Colonic mucosa (tissue), 4 donors: ENCODE measurements around the gene RCAN1. TPM values are rescaled to one million over a fixed set of nuclear protein-coding genes. Genes with fewer than 3 reads are reported as not detected.
"Not testable (repeated sequence)": the region's sequence is repeated elsewhere in the genome, so short reads cannot be mapped to it uniquely, and the experiment has no call there.

ENCODE experiments used
- DNase-seq: peaks from one replicate; pipeline ENCODE4 v3.0.0-alpha.2; 2020
- H3K27ac ChIP-seq: fragments of 200-600 bp; one replicate; pipeline ENCODE4 v1.8.0; 2021
- H3K27me3 ChIP-seq: fragments of 200-600 bp; one replicate; pipeline ENCODE4 v1.8.0; 2021
- H3K36me3 ChIP-seq: fragments of 200-600 bp; one replicate; pipeline ENCODE4 v1.8.0; 2021
- H3K4me1 ChIP-seq: fragments of 200-600 bp; one replicate; pipeline ENCODE4 v1.8.0; 2021; ENCODE audit warnings: mild to moderate bottlenecking
- H3K4me3 ChIP-seq: fragments of 200-600 bp; one replicate; pipeline ENCODE4 v1.8.0; 2021
- H3K9ac ChIP-seq, 2 donors: one replicate each; pipeline ENCODE4 v1.7.0; 2013; ENCODE audit warnings: control low read depth in 2 of 2, low read depth in 2 of 2, low read length in 2 of 2
- H3K9me3 ChIP-seq: fragments of 200-600 bp; one replicate; pipeline ENCODE4 v1.8.0; 2021
- CTCF ChIP-seq: fragments of 200-600 bp; IDR thresholded peaks from one replicate; pipeline ENCODE4 v1.8.0; 2022; ENCODE audit warnings: antibody characterized with exemption, mild to moderate bottlenecking
- intact Hi-C: fragments of 100-400 bp; cut with DNase I; formaldehyde crosslinking; loops from one replicate; pipeline ENCODE4 v1.14.1; 2022
- total RNA-seq, 2 donors: library from RNA; stranded (reverse); fragmentation: NEBNext Ultra II Directional in 1 of 2; extraction: Animal tissue kit (Norgen Biotek cat#: 25700) in 1 of 2; gene quantifications; one replicate each; pipeline ENCODE4 v1.2.1, GENCODE V29; 2021
- donor health status: healthy.
- donor health status: DM: no; HTN: no; CAD: no.
- donor health status: DM: no; HTN: no; CAD: no.

RCAN1 gene
- total RNA-seq, 2 donors from 2014 or later = 38.0 to 68.7 TPM

- no peak for TF ChIP-seq CTCF
- peaks cover 5% of the 10 kb centered on the region for H3K4me1 ChIP-seq
- DNase-seq = no peak
- no peaks in the 10 kb centered on the region for H3K27me3 ChIP-seq
- H3K4me3 ChIP-seq = no peak overlapping the region
- no peaks in the 10 kb centered on the region for H3K9me3 ChIP-seq
- H3K36me3 ChIP-seq = no peaks in the 10 kb centered on the region
- no peak overlapping the region for H3K27ac ChIP-seq
- intact Hi-C loops = no loop called here
- H3K9ac ChIP-seq = no peak overlapping the region
Observed at GRCh38 chr21:34571994-34572393, 42.9 kb downstream of the RCAN1 start.

- intact Hi-C loops = no loop called here
- H3K27me3 ChIP-seq = no peaks in the 10 kb centered on the region
- H3K9me3 ChIP-seq = no peaks in the 10 kb centered on the region
- peaks cover 5% of the 10 kb centered on the region for H3K4me1 ChIP-seq
- H3K27ac ChIP-seq = peak overlapping the region; percentile 81
- TF ChIP-seq CTCF = no peak
- no peaks in the 10 kb centered on the region for H3K36me3 ChIP-seq
- no peak for DNase-seq
- H3K4me3 ChIP-seq = no peak overlapping the region
- no peak overlapping the region for H3K9ac ChIP-seq
Observed at GRCh38 chr21:34570313-34570712, 44.6 kb downstream of the RCAN1 start.

GRCh38 chr21:34569381-34569979 is 45.4 kb downstream of the RCAN1 start:
- no peak for TF ChIP-seq CTCF
- no peak overlapping the region for H3K4me3 ChIP-seq
- no peaks in the 10 kb centered on the region for H3K36me3 ChIP-seq
- no peaks in the 10 kb centered on the region for H3K9me3 ChIP-seq
- no peak for DNase-seq
- peak overlapping the region; percentile 81 for H3K27ac ChIP-seq
- no peaks in the 10 kb centered on the region for H3K27me3 ChIP-seq
- intact Hi-C loops = no loop called here
- H3K4me1 ChIP-seq = peaks cover 5% of the 10 kb centered on the region
- no peak overlapping the region for H3K9ac ChIP-seq

- H3K4me1 ChIP-seq, H3K9me3 ChIP-seq, H3K4me3 ChIP-seq, H3K27me3 ChIP-seq, DNase-seq, H3K9ac ChIP-seq, intact Hi-C loops, H3K36me3 ChIP-seq: not testable (repeated sequence)
- H3K27ac ChIP-seq = peak overlapping the region; percentile 81
Observed at GRCh38 chr21:34568801-34569200, 46.1 kb downstream of the RCAN1 start.

DNA sequence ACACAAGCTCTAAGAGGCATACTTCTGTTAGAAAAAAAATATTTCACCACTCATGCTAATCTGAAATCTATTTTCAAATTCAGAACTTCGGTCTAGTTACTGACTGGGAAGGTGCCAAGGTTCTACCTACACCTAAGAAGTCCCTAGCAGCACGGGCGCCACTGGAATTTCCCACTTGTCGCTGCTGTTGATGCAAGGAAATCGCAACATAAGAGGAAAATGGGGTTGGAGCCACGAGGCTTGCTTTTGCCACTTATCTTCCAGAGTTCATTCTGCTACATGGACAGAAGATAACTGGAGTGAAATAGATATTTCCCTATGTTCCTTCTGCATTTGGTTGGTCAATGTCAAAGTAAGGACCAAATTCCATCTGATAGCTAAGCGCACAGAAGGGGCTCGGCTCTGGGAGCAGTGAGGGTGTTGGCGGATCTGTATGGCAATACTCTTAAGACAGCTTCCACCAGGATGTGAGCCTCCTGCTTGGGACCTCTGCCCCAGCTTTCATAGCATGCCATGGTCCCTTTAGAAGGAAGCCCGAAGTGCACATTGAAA is 47.2 kb downstream of the RCAN1 start:
- Histone ChIP-seq H3K4me3 (no peak overlapping the region), H3K9me3 (no peaks in the 10 kb centered on the region), H3K27ac (no peak overlapping the region), H3K36me3 (no peaks in the 10 kb centered on the region), H3K27me3 (no peaks in the 10 kb centered on the region), H3K9ac (no peak overlapping the region), H3K4me1 (peaks cover 5% of the 10 kb centered on the region)
- intact Hi-C loops = no loop called here
- no peak for DNase-seq
- no peak for TF ChIP-seq CTCF

DNA sequence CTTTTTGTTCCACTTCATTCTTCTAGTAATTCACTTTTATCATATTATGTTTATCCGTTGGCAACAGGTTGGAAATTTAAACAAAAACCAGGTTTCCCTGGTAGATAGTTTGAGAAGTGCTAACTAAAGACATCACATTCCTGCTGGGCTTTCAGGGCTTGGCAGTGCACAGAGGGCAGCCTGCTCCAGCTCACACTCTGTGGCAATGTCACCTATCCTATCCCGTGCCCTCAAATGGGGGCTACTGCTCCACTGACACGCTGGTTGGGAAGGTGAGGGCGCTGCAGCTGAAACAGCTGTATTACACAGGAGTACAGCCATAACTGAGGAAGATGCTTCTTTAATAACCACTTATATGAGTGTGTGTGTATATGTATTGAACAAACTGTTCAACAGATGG is 49.7 kb downstream of the RCAN1 start:
- TF ChIP-seq CTCF = no peak
- H3K4me3 ChIP-seq = no peak overlapping the region
- H3K4me1 ChIP-seq = peaks cover 5% of the 10 kb centered on the region
- peak; percentile 9 for DNase-seq
- no peaks in the 10 kb centered on the region for H3K27me3 ChIP-seq
- H3K9ac ChIP-seq = no peak overlapping the region
- H3K9me3 ChIP-seq = no peaks in the 10 kb centered on the region
- no peak overlapping the region for H3K27ac ChIP-seq
- no peaks in the 10 kb centered on the region for H3K36me3 ChIP-seq
- intact Hi-C loops = no loop called here

GRCh38 chr21:34563370-34563769 is 51.5 kb downstream of the RCAN1 start:
- H3K36me3 ChIP-seq, DNase-seq, H3K4me3 ChIP-seq, intact Hi-C loops, H3K27me3 ChIP-seq, H3K9ac ChIP-seq, H3K9me3 ChIP-seq, H3K27ac ChIP-seq, H3K4me1 ChIP-seq: not testable (repeated sequence)
